ENCODE data around the gene GLT1D1.

GLT1D1 gene

DNA sequence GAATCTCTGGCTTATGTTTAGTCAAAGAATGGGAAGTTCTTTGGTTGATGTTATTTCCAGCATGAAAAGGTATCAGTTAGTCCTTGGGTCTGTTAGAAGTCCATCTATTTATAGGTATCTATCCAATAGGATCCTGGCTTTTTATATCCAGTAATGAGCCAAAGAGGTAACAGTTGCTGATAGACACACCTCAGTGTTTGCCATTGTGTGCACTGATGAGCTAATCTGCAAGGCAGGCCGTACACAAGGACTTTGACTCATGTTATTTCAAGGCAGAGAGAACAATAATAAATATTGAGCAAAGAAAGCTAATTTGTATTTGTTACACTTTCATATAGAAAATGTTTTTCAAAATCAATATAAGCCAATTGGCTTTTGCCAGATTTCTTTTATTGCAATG is 56.4 kb downstream of the GLT1D1 start:
- no peak for DNase-seq (ENCODE audit: low read depth in 2 of 3, low spot score in 2 of 3)

DNA sequence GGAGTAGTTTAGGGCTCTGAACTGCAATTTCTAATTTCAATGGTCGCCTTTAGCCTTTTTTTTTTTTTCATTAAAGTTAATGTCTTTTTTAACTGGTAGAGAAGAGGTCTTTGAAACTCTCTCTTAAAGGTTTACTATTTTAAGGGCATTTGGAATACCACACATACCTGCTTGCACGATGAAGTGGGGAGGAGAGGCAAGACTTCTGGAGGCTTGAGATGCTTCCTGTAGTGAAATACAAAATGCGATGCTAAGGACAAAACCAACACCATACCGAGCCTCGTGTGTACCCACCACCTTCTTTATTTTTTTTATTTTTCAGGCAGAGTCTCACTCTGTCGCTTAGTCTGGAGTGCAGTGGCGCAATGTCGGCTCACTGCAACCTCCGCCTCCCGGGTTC is 57.4 kb downstream of the GLT1D1 start:
- DNase-seq (ENCODE audit: low read depth in 2 of 3, low spot score in 2 of 3): no peak

DNA sequence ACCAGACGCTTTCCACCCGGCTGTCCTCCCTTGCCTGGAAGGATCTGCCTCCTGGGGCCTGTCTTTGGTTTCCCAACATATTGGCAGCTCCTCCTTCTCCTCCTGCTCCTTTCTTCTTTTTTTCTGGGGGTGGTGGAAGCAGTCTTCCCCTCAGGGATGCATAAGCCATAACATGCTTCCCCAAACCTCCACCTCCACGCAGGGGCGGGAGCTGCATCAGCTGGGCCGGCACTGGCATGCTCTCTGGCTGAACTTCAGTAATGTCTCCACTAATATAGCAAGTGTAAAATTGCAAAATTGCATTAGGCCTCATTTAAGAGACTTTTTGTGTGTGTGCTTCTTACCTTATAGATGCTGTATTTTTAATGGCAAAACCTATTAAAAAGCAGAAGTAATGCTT is 58.6 kb downstream of the GLT1D1 start:
- DNase-seq (ENCODE audit: low read depth in 2 of 3, low spot score in 2 of 3): no peak

DNA sequence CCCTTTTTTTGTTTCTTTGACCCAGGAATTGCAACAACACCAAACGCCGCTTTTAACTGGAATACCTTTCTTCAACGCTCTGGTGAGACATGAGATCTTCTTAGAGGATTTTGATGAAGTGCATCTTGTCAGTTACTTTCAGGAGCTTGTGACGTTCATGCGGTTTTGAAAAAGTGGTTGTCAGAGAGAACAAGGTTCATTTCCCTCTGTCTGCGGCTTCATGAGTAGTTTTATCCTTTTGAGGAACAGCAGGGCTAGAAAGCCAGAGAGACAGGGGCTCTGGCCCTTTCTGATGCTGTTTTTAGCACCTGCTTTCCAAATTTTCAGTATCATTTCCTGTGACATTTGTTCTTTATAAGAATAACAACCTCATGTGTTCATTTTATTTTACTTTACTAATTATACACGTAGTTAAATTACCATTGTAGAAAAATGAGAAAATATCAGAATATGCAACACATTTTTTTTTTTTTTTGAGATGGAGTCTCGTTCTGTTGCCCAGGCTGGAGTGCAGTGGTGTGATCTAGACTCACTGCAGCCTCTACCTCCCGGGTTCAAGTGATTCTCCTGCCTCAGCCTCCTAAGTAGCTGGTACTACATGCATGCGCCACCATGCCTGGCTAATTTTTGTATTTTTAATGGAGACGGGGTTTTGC is 61.8 kb downstream of the GLT1D1 start:
- DNase-seq (ENCODE audit: low read depth in 2 of 3, low spot score in 2 of 3): peak in 2 of 3 experiments; percentile 4 to 10

DNA sequence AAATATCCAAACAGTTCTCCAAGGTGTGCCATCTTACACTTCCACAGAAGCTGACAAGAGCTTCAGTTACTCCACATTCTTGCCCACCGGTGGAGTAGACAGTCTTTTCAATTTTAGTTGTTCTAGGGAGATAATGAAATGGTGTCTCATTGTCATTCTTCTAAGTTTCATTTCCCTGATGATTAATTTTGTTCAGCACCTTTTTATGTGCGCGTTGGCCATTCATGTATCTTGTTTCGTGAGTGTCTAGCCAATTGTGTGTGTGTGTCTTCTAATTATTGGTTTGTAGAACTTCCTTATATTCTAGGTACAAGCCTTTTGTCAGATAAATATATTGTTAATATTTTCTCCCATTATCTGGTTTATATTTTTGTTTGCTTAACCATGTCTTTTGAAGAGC is 63.1 kb downstream of the GLT1D1 start:
- no peak for DNase-seq (ENCODE audit: low read depth in 2 of 3, low spot score in 2 of 3)

DNA sequence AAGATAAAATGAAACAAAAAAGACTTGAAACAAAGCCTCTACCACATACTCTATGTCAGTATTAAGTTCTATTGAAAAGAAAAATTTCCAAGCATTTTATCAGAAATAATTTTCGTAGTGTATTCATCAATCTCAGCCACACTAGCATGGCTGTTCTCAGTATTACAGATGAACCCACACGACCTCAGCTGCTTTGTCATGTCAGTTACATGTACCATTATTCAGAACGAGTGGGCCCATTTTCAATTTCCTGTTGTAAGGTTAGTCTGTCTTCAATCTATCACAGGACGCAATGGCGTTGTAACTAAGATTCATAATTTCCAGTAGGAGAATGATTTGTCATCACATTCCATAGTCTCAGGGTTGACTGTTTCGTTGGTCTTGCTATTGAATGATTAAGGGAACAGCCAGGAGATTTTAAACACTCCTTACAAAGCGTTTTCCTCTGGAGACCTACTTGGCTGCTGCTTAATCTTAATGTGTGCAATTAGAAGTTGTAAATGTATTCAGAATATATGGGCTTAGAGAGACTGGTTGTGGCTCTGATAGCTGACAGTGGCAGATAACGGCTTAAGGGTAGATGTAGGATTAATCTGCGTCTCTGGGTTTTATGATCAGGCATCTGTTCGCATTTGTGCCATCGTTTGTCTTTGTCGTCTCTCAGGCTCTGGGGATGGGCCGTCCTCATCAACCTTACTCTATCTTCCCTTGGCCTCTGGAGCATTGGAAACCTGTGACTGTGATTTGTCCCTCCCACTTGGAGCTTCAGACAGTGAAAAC is 65.4 kb downstream of the GLT1D1 start:
- no peak for DNase-seq (ENCODE audit: low read depth in 2 of 3, low spot score in 2 of 3)

DNA sequence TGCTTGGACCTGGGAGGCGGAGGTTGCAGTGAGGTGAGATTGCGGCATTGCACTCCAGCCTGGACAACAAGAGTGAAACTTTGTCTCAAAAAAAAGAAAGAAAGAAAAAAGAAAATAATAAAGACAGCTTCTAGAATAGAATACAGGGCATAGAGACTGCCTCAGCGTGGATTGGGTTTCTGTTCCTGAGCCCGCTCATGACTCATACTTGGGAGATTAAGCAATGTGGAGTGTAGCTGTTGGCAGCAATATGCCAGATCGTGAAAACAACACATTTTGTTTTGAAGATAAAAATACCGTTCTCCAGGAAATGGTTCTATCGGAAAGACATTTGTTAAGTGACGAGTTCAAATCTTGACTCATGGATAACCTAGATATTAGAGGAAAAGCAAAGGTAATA is 67.2 kb downstream of the GLT1D1 start:
- no peak for DNase-seq (ENCODE audit: low read depth in 2 of 3, low spot score in 2 of 3)

DNA sequence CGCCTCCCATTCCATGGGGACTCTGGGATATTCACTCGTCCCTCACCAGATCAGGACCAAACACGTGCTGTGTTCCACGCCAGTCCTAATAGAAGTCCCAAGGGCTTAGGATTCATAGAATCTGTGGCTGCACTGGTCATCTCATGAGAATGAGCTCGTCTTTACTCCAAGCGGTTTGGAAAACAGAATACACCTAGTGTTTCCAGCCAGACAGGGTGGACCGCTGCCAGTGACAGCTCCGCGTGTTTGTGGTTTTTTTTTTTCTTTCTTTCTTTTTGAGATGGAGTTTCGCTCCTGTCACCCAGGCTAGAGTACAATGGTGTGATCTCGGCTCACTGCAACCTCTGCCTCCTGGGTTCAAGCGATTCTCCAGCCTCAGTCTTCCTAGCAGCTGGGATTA is 75.1 kb downstream of the GLT1D1 start:
- DNase-seq (ENCODE audit: low read depth in 2 of 3, low spot score in 2 of 3): no peak

DNA sequence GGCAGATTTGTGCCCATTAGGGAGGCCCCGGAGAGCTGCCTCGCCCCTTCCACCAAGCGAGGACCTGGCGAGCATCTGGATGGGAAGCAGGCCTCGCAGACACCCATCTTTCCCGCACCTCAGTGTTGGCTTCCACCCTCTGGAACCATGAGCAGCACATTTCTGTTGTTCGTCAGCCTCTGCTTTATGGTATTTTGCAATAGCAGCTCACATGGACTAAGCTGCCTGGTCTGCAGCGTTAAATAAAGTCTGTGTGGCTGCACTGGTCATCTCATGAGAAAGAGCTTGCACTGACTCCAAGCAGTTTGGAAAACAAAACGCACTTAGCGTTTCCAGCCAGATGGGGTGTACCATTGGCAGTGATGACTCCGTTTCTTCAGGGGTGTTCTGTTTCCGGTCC is 75.8 kb downstream of the GLT1D1 start:
- no peak for DNase-seq (ENCODE audit: low read depth in 2 of 3, low spot score in 2 of 3)

DNA sequence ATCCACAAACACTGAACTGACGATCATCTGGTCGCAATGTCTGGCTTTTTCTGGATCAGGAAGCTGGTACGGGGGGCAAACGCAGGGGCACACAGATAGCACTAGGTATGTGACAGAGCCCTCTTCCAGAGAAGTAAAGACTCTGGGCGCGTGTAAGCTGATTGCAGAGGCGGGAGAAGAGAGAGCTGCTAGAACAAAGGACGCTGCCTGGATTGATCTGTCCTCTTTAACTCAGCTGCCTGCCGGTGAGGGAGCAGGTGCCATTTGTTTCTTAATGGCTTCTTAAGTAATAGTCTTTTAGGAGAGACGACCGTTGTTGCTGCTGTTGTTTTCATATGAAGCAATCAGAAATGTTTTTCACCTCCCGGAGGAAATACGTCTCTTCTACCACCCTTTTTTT is 77.3 kb downstream of the GLT1D1 start:
- DNase-seq (ENCODE audit: low read depth in 2 of 3, low spot score in 2 of 3): no peak

DNA sequence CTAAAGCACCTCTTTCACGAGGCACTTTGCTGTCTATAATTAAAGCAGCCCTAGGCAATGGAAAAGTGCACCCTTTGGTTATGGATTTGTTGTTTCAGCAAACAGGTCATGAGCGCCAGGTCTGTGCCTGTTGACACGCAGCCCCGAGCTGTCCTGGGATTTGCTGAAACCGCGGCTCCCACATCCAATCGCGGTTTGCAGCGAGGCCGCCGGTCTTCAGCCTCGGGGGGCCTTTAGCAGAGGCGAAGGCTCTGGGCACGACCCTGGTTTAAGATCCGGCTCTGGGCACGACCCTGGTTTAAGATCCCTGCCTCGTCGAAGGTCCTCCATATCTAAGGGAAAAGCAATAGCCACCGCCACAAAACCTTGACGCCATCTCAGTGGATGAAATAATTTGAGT is 79.2 kb downstream of the GLT1D1 start:
- DNase-seq (ENCODE audit: low read depth in 2 of 3, low spot score in 2 of 3): no peak

DNA sequence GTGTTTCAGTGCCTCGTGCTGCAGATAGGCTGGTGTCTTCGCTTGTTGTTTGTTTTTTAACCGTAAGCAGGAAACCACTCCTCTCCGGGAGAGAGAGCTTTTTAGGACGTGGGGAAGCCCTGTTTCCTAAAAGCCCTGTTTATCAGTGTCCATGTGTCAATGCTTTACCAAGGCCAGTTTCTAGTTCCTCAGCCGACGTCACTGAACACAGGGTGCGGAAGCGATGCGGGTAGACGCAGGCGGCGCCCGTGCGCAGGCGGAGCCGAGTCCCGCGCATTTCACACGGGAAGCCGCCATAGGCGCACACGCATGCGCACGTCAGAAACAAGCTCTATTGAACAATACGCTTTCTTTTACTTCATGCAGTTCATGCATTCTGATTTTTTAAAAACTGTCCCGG is 79.8 kb downstream of the GLT1D1 start:
- no peak for DNase-seq (ENCODE audit: low read depth in 2 of 3, low spot score in 2 of 3)

DNA sequence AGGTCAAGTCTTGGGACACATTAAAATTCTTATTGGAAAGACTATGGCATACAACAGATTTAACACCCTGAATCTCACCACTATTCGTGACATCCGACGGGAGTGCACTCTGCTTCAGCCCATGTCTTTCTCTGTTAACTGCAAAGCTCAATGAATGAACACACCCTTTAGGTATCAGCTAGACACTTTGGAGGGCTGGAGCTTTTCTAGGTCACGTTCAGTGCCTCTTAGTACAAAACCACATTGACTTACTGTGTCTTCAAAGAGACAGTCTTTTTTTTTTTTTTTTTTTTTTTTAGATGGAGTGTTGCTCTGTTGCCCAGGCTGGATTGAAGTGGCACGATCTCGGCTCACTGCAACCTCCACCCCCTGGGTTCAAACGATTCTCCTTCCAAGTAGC is 80.6 kb downstream of the GLT1D1 start:
- no peak for DNase-seq (ENCODE audit: low read depth in 2 of 3, low spot score in 2 of 3)

DNA sequence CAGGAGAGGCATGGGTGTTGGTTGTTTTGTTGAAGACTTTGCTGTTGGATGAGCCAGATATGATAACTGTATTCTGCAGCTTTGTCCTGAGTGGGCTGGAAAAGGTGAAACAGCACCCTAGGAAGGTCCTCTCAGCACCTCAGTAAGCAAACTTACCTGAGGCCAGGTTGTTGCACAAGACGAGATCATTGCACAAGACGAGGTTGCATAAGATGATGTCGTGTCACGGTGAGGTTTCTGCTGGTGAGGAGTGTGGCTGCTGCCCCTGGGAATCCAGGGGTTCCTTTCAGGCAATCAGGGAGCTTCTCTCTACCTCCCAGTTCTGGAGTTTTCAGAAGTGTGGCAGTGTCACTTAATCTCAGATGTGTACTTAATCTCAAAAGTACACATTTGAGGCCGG is 85.6 kb downstream of the GLT1D1 start:
- DNase-seq (ENCODE audit: low read depth in 2 of 3, low spot score in 2 of 3): no peak

DNA sequence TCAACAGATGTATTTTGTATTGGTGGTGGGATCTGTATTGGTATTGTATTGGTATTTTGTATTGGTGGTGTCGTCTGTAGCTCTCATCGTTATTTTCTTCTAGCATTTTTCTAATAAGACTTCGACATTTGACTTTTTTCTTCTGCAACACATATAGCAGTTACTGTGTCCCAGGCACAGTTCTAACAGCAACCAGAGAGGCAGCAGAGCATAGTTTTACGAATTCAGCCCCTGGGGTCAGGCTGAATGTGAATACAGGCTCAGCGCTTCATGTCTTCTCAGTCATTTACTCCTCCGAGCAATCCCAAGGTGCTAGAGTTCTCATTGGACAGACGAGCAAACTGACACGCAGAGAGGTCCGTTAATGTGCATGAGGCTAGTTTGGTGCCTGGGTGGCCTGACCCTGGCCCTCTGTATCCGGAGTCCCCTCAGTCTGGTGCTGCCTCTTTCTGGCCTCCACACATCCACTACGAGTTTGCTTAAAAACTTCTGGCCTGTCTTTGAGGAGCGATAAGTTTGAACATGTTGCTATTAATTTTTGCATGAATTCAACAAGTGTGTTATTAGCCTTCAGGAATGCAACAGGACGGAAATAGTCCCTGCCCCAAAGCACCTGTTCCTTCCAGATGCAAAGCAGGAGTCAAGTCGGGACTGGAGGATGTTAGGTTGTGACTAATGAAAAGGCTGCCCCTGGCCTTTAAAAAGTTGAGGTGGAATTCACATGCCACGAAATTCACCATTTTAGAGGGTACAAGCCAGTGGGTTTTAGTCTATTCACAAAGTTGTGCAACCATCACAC is 87.0 kb downstream of the GLT1D1 start:
- DNase-seq (ENCODE audit: low read depth in 2 of 3, low spot score in 2 of 3): no peak

DNA sequence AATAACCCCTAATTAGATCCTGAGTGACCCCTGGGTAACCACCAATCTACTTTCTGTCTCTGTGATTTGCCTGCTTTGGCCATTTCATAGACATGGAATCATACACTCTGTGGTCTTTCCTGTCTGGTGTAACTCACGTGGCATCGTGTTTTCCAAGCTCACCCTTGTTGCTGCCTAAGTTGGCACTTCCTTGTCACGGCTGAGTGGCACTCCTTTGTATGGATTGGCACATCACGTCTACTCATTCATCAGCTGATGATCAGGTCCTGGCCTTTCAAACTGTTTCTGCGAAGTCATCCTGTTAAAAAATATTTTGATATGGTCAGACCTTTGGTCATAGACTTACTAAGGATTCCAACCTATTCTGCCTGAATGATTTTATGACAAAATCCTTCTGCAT is 87.7 kb downstream of the GLT1D1 start:
- DNase-seq (ENCODE audit: low read depth in 2 of 3, low spot score in 2 of 3): no peak

DNA sequence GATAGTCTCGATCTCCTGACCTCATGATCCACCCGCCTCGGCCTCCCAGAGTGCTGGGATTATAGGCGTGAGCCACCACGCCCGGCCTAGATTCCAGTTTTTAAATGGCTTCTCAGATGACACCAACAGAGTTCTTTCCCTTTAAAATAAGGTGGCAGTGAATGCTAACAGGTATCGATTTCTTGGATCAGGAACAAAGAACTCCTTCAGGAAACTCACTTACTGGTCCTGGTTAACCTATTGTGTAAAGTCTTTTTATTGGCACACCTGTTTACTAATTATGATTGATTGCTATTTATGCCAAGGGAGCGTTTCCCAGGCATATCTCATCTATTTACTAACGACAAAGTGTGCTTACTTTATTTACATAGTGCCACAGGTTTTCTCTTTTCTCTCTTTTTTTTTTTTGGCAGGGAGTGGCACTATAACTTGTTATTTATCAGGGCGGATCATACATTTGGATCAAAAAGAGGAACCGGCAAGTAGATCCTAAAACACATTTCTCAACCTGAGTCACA is 89.7 kb downstream of the GLT1D1 start:
- no peak for DNase-seq (ENCODE audit: low read depth in 2 of 3, low spot score in 2 of 3)

DNA sequence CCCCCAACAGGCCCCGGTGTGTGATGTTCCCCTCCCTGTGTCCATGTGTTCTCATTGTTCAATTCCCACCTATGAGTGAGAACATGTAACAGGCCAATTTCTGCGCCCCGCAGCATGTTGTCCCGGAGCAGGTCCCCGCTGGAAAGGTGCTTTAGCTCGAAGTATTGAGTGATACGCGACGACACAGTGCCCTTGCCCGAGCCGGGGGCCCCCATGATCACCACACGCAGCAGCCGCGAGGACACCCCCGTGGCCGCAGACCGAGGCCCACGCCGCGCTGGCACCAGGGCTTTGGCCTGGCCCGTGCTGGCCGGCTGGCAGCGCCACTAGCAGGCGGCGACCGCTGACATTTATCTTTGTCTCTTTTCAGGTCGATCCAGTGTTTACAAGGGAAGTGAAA is 91.7 kb downstream of the GLT1D1 start:
- DNase-seq (ENCODE audit: low read depth in 2 of 3, low spot score in 2 of 3): no peak

DNA sequence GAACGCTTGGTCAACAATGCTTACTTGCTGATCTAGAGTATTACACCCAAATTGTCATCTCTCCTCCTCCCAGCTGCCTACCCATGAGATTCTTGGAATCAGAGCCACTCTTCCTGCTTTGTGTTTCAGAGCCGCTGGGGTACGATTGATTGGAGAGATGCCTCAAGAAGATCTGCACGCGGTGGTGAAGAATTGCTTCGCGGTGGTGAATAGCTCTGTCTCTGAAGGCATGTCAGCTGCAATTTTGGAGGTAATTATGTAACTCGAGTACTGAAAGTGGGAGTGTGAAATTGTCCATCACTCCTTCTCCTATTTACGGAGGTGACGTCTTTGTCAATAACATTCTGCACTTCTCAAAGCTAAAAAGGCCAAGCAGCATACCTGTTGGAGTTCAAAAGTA is 93.9 kb downstream of the GLT1D1 start:
- no peak for DNase-seq (ENCODE audit: low read depth in 2 of 3, low spot score in 2 of 3)

DNA sequence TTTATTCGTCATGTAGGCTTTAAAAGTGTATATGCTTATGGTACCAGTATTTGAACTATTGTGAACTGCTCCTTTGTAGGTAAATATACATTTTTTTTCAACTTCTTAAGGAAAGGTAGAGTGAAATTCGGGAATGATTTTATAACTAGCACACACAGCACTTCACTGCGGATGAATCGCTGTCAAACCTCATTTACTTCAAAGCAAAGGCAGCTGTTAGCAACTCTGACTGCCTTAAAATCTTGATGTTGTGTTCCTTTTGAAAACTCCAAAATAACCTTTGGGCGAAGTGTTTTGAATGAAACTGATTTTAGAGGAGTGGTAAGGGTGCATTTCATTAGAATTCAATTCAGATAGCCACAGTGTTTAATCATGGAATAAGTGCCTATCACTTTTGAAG is 95.8 kb downstream of the GLT1D1 start:
- DNase-seq (ENCODE audit: low read depth in 2 of 3, low spot score in 2 of 3): no peak

DNA sequence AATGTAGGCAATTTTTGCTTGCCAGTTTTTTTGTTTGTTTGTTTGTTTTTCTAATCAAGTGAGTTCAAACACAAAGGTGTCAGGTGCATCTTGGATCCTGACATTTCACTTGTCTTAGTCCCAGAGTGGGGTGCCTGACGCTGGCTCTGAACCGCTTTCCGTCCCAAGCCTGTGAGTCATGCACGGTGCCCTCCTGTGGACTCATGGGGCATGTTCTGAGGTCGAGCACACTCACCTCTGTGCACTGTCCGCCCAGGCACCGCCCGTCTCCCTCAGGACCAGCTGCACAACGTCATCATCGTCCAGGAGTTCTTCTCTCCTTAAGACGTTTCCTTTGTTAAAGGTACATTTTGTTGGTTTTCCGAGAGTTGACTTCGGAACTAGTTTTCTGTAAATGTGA is 98.2 kb downstream of the GLT1D1 start:
- no peak for DNase-seq (ENCODE audit: low read depth in 2 of 3, low spot score in 2 of 3)

DNA sequence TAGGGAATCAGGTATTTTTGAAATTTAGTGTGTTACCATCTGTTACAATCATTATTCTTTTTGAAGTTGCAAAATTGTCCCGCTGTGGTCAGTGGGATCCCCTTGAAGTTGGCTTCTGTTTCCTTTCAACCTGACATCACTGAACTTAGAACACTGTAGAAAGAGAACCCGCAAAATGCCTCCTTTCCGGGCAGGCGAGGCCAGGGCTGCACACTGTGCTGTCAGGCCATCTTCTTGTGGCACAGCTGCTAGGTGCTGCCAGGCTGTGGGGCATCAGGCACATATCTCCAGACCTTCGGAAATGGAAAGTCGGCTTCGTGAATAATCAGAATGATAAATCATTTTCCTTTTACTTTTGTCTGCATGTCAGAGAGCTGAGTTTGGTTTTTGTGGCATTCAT is 103.5 kb downstream of the GLT1D1 start:
- DNase-seq (ENCODE audit: low read depth in 2 of 3, low spot score in 2 of 3): no peak

All from activated CD8-positive, alpha-beta memory T cell treated with anti-CD3 and anti-CD28 coated beads for 48 hours (primary cell).